ENCODE results near the gene CFAP68. TPM values are rescaled to one million over a fixed set of nuclear protein-coding genes. Genes with fewer than 3 reads are reported as not detected.

The CFAP68 gene
- total and polyA plus RNA-seq, 2 experiments from 2014 or later: 9.9 to 52.8 TPM

- no peaks in the 10 kb centered on the region for H3K36me3 Mint-ChIP-seq (ENCODE audit: low read depth)
- Histone ChIP-seq H3K79me2 (replicated peaks; ENCODE audit: insufficient read depth) (no peaks in the 10 kb centered on the region), H3K27ac (ENCODE audit: low read depth) (no peak overlapping the region), H3K9me2 (ENCODE audit: insufficient read depth) (no peaks in the 10 kb centered on the region), H3K27me3 (ENCODE audit: insufficient read depth) (no peaks in the 10 kb centered on the region), H3K4me2 (peak overlapping the region; percentile 37; the same call in 1 of the 2 replicates), H3K36me3 (ENCODE audit: insufficient read depth) (no peaks in the 10 kb centered on the region), H2AFZ (no peak overlapping the region), H3K4me3 (no peak overlapping the region), H3F3A (replicated peaks; ENCODE audit: low read depth) (peaks cover 3% of the 10 kb centered on the region; the same call in 1 of the 2 replicates), H4K20me1 (replicated peaks; ENCODE audit: insufficient read depth) (no peaks in the 10 kb centered on the region), H3K4me1 (ENCODE audit: insufficient read depth) (peaks cover 18% of the 10 kb centered on the region)
- no peak for DNase-seq (ENCODE audit: low spot score)
- peaks cover 3% of the 10 kb centered on the region; the same call in 1 of the 3 replicates for H3K9me3 Mint-ChIP-seq
- peaks cover 9% of the 10 kb centered on the region for H3K27me3 Mint-ChIP-seq (ENCODE audit: insufficient read depth, low read depth, poor library complexity)
- TF ChIP-seq REST (IDR thresholded peaks at IDR 0.05; ENCODE audit: unreplicated experiment) (no peak), JUNB (IDR thresholded peaks at IDR 0.05; ENCODE audit: unreplicated experiment) (no peak), POLR2AphosphoS5 (IDR thresholded peaks at IDR 0.05; ENCODE audit: low read depth) (no peak), ZNF331 (CRISPR knock-in tag; IDR thresholded peaks at IDR 0.05; ENCODE audit: low read depth) (no peak), EZH2 (IDR thresholded peaks at IDR 0.05; ENCODE audit: low read depth, unreplicated experiment) (no peak), CTCF (conservative IDR thresholded peaks at IDR 0.05; ENCODE audit: low read depth in 2 of 2) (no peak), ZNF462 (CRISPR knock-in tag; IDR thresholded peaks at IDR 0.05) (no peak), ZNF114 (CRISPR knock-in tag; IDR thresholded peaks at IDR 0.05) (no peak), STAT1 (IDR thresholded peaks at IDR 0.05; ENCODE audit: unreplicated experiment) (no peak), EZH2phosphoT487 (IDR thresholded peaks at IDR 0.05; ENCODE audit: unreplicated experiment) (no peak), ETS1 (IDR thresholded peaks at IDR 0.05) (no peak), NANOG (IDR thresholded peaks at IDR 0.05; ENCODE audit: borderline replicate concordance) (no peak), CREB1 (CRISPR knock-in tag; IDR thresholded peaks at IDR 0.05; ENCODE audit: low read depth) (no peak)
- H3K27ac Mint-ChIP-seq: peak overlapping the region; percentile 41; the same call in 1 of the 2 replicates
- no peak for ATAC-seq
- peaks cover 26% of the 10 kb centered on the region for H3K4me1 Mint-ChIP-seq
- H3K4me3 Mint-ChIP-seq: no peak overlapping the region
Observed at GRCh38 chr11:111917788-111918187, 38.4 kb downstream of the CFAP68 start.

Data from GM23338 (cell line).